Left ventricle myocardium superior (tissue), 1 donor: Measurements from ENCODE around the gene KLHL40. TPM values are rescaled to one million over a fixed set of nuclear protein-coding genes. Genes with fewer than 3 reads are reported as not detected.

Source experiments
- ATAC-seq: fragments of 200-7000 bp; cut with Tn5 transposase; one replicate; pipeline ENCODE4 v1.9.1; 2020; ENCODE audit warnings: mild to moderate bottlenecking, moderate library complexity
- DNase-seq: peaks from one replicate; pipeline ENCODE4 v3.0.0-alpha.2; 2020
- intact Hi-C: fragments of 100-400 bp; cut with micrococcal nuclease; formaldehyde crosslinking; loops from one replicate; pipeline ENCODE4 v1.11.0; 2022
- total RNA-seq: library from RNA; stranded (reverse); fragmentation: NEBNext Ultra II Directional; extraction: Animal tissue kit (Norgen Biotek cat#: 25700); gene quantifications from one replicate; pipeline ENCODE4 v1.2.1, GENCODE V29; 2021
- donor health status: DM: no; HTN: yes; CAD: no; lungs with severe emphysema.

The KLHL40 gene
- total RNA-seq, 1 donor from 2014 or later = 0.12 TPM

- ATAC-seq = no peak
- no peak for DNase-seq
- intact Hi-C loops = no loop called here
These were observed 819 bp downstream of the KLHL40 start for GRCh38 chr3:42685891-42686820.

- ATAC-seq (no peak), DNase-seq (no peak)
- intact Hi-C loops = no loop called here
These were observed 1.7 kb downstream of the KLHL40 start for GRCh38 chr3:42686832-42687650.

GRCh38 chr3:42688016-42688415 is 2.7 kb downstream of the KLHL40 start:
- ATAC-seq (no peak), DNase-seq (no peak)
- intact Hi-C loops = no loop called here

GRCh38 chr3:42688487-42689420 is 3.4 kb downstream of the KLHL40 start:
- no peak for ATAC-seq
- no peak for DNase-seq
- intact Hi-C loops = no loop called here

GRCh38 chr3:42689421-42690014 is 4.2 kb downstream of the KLHL40 start:
- intact Hi-C loops = no loop called here
- no peak for DNase-seq
- ATAC-seq = no peak

GRCh38 chr3:42690191-42690590 is 4.9 kb downstream of the KLHL40 start:
- DNase-seq = no peak

GRCh38 chr3:42690766-42691680 is 5.7 kb downstream of the KLHL40 start:
- ATAC-seq = peak; percentile 5
- intact Hi-C loops = no loop called here
- DNase-seq = no peak

More at GRCh38 chr3:42690191-42690590, 4.9 kb downstream of the KLHL40 start:
- intact Hi-C loops = no loop called here
- ATAC-seq = no peak

- DNase-seq = no peak
These were observed 6.7 kb downstream of the KLHL40 start for GRCh38 chr3:42691816-42692666.

GRCh38 chr3:42692667-42693529 is 7.6 kb downstream of the KLHL40 start:
- DNase-seq (no peak), ATAC-seq (peak; percentile 11)
- intact Hi-C loops = no loop called here

More at GRCh38 chr3:42691816-42692666, 6.7 kb downstream of the KLHL40 start:
- ATAC-seq = peak; percentile 12
- intact Hi-C loops = no loop called here

GRCh38 chr3:42693530-42693930 is 8.2 kb downstream of the KLHL40 start:
- ATAC-seq (no peak), DNase-seq (no peak)
- intact Hi-C loops = no loop called here

- DNase-seq = no peak
- intact Hi-C loops = no loop called here
- no peak for ATAC-seq
These were observed 9.0 kb downstream of the KLHL40 start for GRCh38 chr3:42694366-42694765.

GRCh38 chr3:42696356-42697288 is 11.3 kb downstream of the KLHL40 start:
- ATAC-seq (no peak), DNase-seq (no peak)
- intact Hi-C loops = no loop called here

- ATAC-seq (no peak), DNase-seq (no peak)
- intact Hi-C loops = no loop called here
These were observed 12.1 kb downstream of the KLHL40 start for GRCh38 chr3:42697289-42698051.
